ACC112 (cell line): Measurements from ENCODE around the gene ENO1.
"Not testable (repeated sequence)": the region's sequence is repeated elsewhere in the genome, so short reads cannot be mapped to it uniquely, and the experiment has no call there.

ENCODE experiments used
- H2AFZ ChIP-seq: fragments of 200-600 bp; sonication (generic); one replicate; pipeline ENCODE4 v1.6.0; 2017; ENCODE audit warnings: antibody characterized with exemption, low read length; ENCODE audit not compliant: unreplicated experiment
- H3K27ac ChIP-seq: fragments of 200-600 bp; sonication (generic); 2 replicates; pipeline ENCODE4 v1.5.1; 2014; ENCODE audit warnings: low read depth, mild to moderate bottlenecking, antibody characterized with exemption, low read length, moderate library complexity
- H3K27me3 ChIP-seq: fragments of 200-600 bp; sonication (generic); 2 replicates; pipeline ENCODE4 v1.6.1; 2014; ENCODE audit warnings: mild to moderate bottlenecking, antibody characterized with exemption, low read length, moderate library complexity, mixed read lengths; ENCODE audit not compliant: insufficient read depth
- H3K36me3 ChIP-seq: fragments of 200-600 bp; sonication (generic); 2 replicates; pipeline ENCODE4 v1.6.1; 2016; ENCODE audit warnings: mild to moderate bottlenecking, antibody characterized with exemption, low read length, moderate library complexity, mixed read lengths; ENCODE audit not compliant: insufficient read depth
- H3K4me1 ChIP-seq: fragments of 200-600 bp; sonication (generic); one replicate; pipeline ENCODE4 v1.6.1; 2016; ENCODE audit warnings: low read length, mixed read lengths; ENCODE audit not compliant: insufficient read depth, unreplicated experiment, control insufficient read depth
- H3K4me3 ChIP-seq: fragments of 200-600 bp; sonication (generic); 2 replicates; pipeline ENCODE4 v1.5.1; 2014; ENCODE audit warnings: mild to moderate bottlenecking, low read depth, low read length
- H3K79me2 ChIP-seq: fragments of 200-600 bp; sonication (generic); one replicate; pipeline ENCODE4 v1.6.0; 2016; ENCODE audit warnings: low read length; ENCODE audit not compliant: control insufficient read depth, unreplicated experiment, insufficient read depth

The ENO1 gene

GRCh38 chr1:8846263-8846662 is 32.2 kb downstream of the ENO1 start:
- Histone ChIP-seq H3K36me3 (no peaks in the 10 kb centered on the region), H3K27me3 (peaks cover 5% of the 10 kb centered on the region; the same call in 1 of the 2 replicates), H3K4me3 (no peak overlapping the region), H2AFZ (no peak overlapping the region), H3K79me2 (no peaks in the 10 kb centered on the region), H3K27ac (no peak overlapping the region), H3K4me1 (peaks cover 3% of the 10 kb centered on the region)

GRCh38 chr1:8845104-8846097 is 33.1 kb downstream of the ENO1 start:
- H3K27ac ChIP-seq: no peak overlapping the region
- no peaks in the 10 kb centered on the region for H3K36me3 ChIP-seq
- no peaks in the 10 kb centered on the region for H3K79me2 ChIP-seq
- H3K4me3 ChIP-seq: no peak overlapping the region
- H3K4me1 ChIP-seq: peaks cover 3% of the 10 kb centered on the region
- H2AFZ ChIP-seq: no peak overlapping the region
- peaks cover 5% of the 10 kb centered on the region; the same call in 1 of the 2 replicates for H3K27me3 ChIP-seq

GRCh38 chr1:8844501-8845006 is 33.9 kb downstream of the ENO1 start:
- Histone ChIP-seq H3K27ac (no peak overlapping the region), H3K27me3 (peaks cover 5% of the 10 kb centered on the region; the same call in 1 of the 2 replicates), H3K79me2 (no peaks in the 10 kb centered on the region), H3K36me3 (no peaks in the 10 kb centered on the region), H2AFZ (no peak overlapping the region), H3K4me1 (peaks cover 3% of the 10 kb centered on the region), H3K4me3 (no peak overlapping the region)

GRCh38 chr1:8841395-8841794 is 37.1 kb downstream of the ENO1 start:
- H3K36me3 ChIP-seq: no peaks in the 10 kb centered on the region
- H3K27me3 ChIP-seq: peaks cover 5% of the 10 kb centered on the region; the same call in 1 of the 2 replicates
- H3K27ac ChIP-seq: no peak overlapping the region
- H3K4me1 ChIP-seq: no peaks in the 10 kb centered on the region
- no peak overlapping the region for H3K4me3 ChIP-seq
- H3K79me2 ChIP-seq: no peaks in the 10 kb centered on the region
- H2AFZ ChIP-seq: no peak overlapping the region

GRCh38 chr1:8839990-8840389 is 38.5 kb downstream of the ENO1 start:
- Histone ChIP-seq H3K36me3 (no peaks in the 10 kb centered on the region), H3K4me3 (no peak overlapping the region), H3K27me3 (peaks cover 4% of the 10 kb centered on the region; the same call in 1 of the 2 replicates), H3K27ac (no peak overlapping the region), H3K79me2 (no peaks in the 10 kb centered on the region), H2AFZ (no peak overlapping the region), H3K4me1 (no peaks in the 10 kb centered on the region)

GRCh38 chr1:8835941-8836643 is 42.4 kb downstream of the ENO1 start:
- Histone ChIP-seq H3K27me3 (no peaks in the 10 kb centered on the region), H2AFZ (peak overlapping the region; percentile 56), H3K4me1 (no peaks in the 10 kb centered on the region), H3K79me2 (no peaks in the 10 kb centered on the region), H3K4me3 (no peak overlapping the region), H3K27ac (no peak overlapping the region), H3K36me3 (no peaks in the 10 kb centered on the region)

GRCh38 chr1:8831340-8831739 is 47.1 kb downstream of the ENO1 start:
- H3K79me2 ChIP-seq: no peaks in the 10 kb centered on the region
- H3K27me3 ChIP-seq: no peaks in the 10 kb centered on the region
- no peak overlapping the region for H2AFZ ChIP-seq
- H3K36me3 ChIP-seq: no peaks in the 10 kb centered on the region
- no peaks in the 10 kb centered on the region for H3K4me1 ChIP-seq
- no peak overlapping the region for H3K27ac ChIP-seq
- H3K4me3 ChIP-seq: no peak overlapping the region

- not testable (repeated sequence) for H3K27ac ChIP-seq, H3K4me1 ChIP-seq, H3K79me2 ChIP-seq, H2AFZ ChIP-seq, H3K4me3 ChIP-seq, H3K36me3 ChIP-seq, H3K27me3 ChIP-seq
These were observed 47.8 kb downstream of the ENO1 start for GRCh38 chr1:8830732-8831131.

- H3K36me3 ChIP-seq: no peaks in the 10 kb centered on the region
- H2AFZ ChIP-seq: no peak overlapping the region
- H3K4me3 ChIP-seq: no peak overlapping the region
- H3K27ac ChIP-seq: no peak overlapping the region
- H3K79me2 ChIP-seq: no peaks in the 10 kb centered on the region
- peaks cover 17% of the 10 kb centered on the region for H3K4me1 ChIP-seq
- no peaks in the 10 kb centered on the region for H3K27me3 ChIP-seq
These were observed 52.5 kb downstream of the ENO1 start for GRCh38 chr1:8825985-8826481.

GRCh38 chr1:8823295-8823664 is 55.2 kb downstream of the ENO1 start:
- H3K27ac ChIP-seq: 0 out of 2 replicates have a peak overlapping the region, but pooled peaks have one; percentile 18

More at GRCh38 chr1:8823295-8823664, 55.2 kb downstream of the ENO1 start:
- Histone ChIP-seq H3K27me3 (no peaks in the 10 kb centered on the region), H2AFZ (no peak overlapping the region), H3K4me3 (no peak overlapping the region), H3K36me3 (no peaks in the 10 kb centered on the region), H3K4me1 (peaks cover 17% of the 10 kb centered on the region), H3K79me2 (no peaks in the 10 kb centered on the region)
